LoVo (cell line): ENCODE results near the gene MYLK4.

Experiments used
- DNase-seq: peaks from one replicate; pipeline ENCODE4 v3.0.0-alpha.2; 2016; ENCODE audit warnings: low spot score

Gene MYLK4

DNA sequence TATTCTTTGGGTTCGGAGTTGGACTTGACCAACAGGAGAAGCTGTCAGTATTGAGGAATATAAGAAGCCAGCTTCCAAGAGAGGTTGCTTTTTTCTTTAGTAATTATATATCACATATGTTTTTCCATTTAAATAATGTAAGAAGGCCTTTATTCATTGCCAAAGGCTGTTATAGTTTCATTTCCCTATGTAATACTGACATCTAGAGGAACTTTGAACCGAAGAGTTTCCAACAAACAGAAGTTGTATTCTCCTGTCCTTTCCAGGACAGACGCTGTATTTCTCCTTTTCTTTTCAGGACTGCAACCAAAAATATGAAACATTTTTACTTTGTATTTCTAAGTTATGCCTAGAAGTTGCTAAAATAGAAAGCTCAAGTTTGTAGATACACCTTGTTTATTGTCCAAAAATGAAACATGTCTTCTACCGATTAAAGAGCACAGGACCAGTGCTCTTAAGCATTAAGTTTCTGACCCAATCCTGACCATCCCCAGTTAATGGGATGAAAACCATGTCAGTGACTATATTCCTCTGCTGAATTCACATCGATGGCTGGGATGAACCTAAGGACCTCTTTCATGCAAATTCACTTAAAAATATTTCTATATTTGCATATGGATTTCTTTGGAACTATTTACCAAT lies 55.1 kb downstream of the MYLK4 start:
- DNase-seq: peak; percentile 43

DNA sequence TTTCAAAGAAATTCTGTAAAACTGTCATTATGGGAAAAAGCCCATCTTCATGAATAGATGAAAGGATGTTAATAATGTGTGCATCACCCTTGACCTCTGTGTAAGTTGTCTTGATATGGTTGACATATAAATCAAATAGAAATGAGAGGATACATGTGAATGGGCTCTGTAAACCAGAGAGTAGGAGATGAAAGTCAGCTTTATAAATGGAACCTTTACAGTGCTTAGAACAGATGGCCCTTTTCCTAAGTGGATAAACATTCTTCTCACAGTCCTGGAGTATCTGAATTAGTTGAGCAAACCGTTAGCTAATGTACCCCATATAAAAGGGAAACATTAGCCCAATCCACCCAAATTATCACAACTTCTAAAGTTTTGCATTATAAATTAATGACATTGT lies 57.5 kb downstream of the MYLK4 start:
- no peak for DNase-seq

DNA sequence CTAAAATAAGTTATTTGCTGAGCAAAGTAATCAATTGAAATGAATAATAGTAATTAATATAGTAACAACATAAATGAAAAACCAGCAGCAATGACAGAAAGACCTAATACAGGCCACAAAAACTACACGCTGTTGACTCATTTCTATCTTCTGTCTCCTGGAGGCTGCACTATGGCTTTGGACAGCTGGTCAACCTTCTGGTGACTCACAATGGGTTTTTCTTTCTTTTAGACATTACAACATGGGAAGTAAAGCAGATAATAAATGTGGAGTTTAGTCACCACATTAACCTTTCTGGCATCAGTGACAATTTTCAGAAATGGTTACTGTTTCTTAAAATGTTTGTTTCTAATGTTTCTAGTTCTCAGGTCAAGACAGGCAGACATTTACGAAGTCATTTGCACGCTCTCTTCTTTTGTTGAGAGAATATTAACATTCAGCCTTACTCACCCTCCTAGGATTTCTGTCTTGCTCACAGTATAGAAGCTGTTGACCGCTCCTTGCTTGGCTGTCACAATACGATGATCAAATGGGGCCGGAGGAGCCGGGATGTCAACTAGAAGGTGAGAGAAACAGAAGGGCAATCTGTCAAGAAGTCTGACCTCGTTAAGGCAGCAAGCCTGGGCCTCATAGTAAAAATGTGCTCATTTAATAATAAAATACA lies 62.2 kb downstream of the MYLK4 start:
- DNase-seq: peak; percentile 30

DNA sequence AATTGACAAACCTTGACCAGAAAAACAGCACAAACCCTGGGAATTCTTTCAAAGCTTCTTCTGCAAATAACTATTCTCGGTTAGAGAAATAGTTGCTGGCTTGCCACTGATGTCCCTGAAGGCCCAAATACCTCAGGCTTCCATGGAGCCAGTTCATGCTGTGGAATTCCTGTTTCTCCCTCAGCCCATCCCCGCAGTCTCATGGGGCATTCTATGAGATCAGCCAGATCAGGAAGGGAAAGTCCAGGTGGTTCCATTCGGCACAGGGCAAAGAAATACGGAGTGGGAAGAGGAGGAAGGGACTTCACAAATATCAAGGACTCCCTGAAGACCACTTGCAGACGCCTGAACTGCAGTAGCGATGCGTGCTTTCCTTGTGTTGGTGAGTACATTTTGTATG lies 63.3 kb downstream of the MYLK4 start:
- DNase-seq: no peak

- DNase-seq: no peak
These were observed 64.2 kb downstream of the MYLK4 start for GRCh38 chr6:2686515-2686914.

DNA sequence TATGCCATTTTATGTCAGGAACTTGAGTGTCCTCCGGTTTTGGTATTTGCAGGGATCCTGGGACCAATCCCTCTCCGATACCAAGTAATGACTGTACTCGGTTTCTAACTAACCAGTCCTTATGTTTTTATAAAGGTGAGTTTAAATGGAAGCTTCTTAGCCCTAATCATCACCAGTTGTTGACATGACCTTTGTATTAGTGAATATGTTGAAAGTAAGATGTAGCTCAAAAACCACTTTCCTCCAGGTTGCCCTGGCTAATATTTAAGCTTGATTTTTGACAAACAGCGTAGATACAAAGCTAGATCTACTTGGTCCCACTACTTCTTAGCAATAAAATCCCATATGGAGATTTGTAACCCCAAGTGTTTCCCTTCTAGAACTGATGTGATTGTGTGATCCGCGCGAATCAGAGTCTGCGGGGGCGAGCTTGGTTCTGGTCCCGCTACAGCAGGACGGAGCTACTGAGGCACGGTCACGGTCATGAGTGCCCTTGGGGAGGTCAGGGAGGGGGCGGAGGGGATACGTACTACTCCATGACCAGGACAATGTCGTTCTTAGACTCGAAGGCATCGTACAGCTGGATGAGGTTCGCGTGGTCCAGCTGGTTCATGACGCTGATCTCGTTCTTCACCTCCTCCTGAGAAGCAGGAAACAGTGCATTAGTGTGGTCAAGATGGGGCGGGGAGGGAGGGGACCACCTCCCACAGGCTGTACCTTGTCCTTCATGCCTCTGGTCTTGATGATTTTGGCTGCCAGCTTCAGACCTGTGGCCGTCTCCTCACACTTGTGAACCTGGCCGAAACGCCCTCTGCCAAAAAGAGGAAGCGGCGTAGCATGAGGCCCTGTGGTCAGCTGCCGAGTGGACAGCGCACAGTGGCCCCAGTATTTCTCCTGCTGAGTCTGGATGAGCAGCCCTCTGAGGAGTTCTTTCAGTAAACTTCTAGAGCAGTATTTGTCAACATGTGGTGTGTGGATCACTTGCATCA lies 65.7 kb downstream of the MYLK4 start:
- no peak for DNase-seq

GRCh38 chr6:2684103-2684749 lies 66.5 kb downstream of the MYLK4 start:
- peak; percentile 29 for DNase-seq

GRCh38 chr6:2680264-2680922 lies 70.3 kb downstream of the MYLK4 start:
- DNase-seq: no peak

- no peak for DNase-seq
These were observed 73.6 kb downstream of the MYLK4 start for GRCh38 chr6:2677080-2677593.

- DNase-seq: no peak
These were observed 74.7 kb downstream of the MYLK4 start for GRCh38 chr6:2676048-2676447.

GRCh38 chr6:2674857-2675256 lies 75.9 kb downstream of the MYLK4 start:
- DNase-seq: no peak

- no peak for DNase-seq
These were observed 81.5 kb downstream of the MYLK4 start for GRCh38 chr6:2669067-2669700.

- no peak for DNase-seq
These were observed 83.1 kb downstream of the MYLK4 start for GRCh38 chr6:2667617-2668016.

- DNase-seq: no peak
These were observed 83.7 kb downstream of the MYLK4 start for GRCh38 chr6:2666906-2667575.

DNA sequence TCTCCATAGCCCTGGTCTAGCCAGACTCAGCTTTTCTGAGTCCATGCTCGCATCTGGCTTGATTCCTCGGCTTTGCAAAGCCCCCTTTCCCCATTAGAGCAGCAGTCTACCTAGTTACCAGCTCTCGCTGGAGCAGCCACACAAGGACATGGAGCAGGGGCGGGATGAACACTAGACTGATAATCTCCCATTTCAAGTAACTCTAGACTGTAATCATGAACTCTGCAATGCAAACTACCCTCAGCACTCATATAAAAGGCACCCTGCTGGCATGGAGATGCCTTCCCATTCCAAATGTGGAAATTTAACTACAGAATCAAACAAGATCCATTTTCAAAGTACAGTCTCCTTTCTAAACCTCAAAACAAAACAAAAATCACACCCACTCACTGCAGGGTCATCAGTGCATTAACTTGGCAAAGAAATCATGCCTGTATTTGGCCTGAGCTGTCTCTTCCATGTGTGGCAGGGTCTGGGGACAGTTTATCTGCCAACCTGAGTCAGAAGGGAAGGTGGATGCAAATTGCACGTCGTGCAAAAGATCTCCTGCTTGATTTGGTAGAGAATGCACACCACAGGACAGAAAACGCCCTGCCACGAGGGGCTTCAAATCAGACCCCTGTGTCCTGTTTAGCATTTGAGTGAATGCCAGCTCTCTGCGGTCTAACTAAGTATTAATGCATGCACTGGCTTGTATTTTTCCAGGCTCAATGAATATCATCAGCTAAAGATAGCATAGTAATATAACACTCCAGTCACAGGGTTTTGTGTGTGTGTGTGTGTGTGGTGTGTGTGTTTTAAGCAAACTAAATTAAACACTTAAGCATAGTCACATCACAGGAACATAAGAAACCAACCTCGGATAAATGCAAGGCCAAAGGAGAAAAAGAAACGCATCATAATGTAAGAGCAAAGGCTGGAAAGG lies 85.3 kb downstream of the MYLK4 start:
- DNase-seq: no peak

- no peak for DNase-seq
These were observed 87.6 kb downstream of the MYLK4 start for GRCh38 chr6:2663123-2663522.

DNA sequence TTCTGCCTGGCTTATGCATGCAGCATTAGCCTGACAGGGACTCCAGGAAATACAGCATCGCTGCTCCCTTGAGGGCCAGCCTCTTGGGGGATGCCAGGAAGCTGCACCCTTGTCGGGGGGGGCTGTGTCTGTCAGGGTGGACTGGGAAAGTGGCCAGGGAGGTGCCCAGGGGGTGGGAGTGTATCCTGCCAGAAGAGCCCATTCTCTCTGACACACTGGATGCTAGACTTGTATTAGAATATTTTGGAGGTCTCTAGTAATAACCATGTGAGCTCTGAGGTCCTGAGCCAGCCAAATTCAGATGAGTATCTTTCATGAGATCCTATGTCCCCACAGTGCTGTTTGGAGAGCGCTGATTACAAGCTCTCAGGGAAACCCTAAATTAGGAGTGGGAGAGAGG lies 89.1 kb downstream of the MYLK4 start:
- DNase-seq: no peak

- peak; percentile 32 for DNase-seq
These were observed 90.8 kb downstream of the MYLK4 start for GRCh38 chr6:2659882-2660281.

DNA sequence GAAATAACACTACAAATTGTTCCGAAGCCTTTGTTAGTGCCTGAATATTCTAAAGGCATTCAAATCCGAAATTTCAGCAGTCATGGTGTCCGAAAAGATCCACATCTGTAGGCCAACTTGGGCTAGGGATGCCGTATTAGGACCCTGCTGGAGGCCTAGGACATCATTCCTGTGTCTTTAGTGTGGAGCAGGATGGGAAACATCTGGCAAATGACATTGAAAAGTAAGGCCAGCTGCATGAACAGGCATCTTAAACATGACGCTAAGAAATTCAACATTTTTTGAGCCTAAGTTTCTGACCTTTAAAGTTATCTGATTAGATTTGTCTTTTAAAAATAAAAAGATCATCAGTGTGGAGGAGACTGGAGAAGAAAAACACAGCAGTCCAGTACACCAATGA lies 91.3 kb downstream of the MYLK4 start:
- DNase-seq: no peak
